ENCODE measurements around the gene EDAR. TPM values are rescaled to one million over a fixed set of nuclear protein-coding genes. Genes with fewer than 3 reads are reported as not detected.

EDAR gene
- total RNA-seq, 4 donors from 2014 or later, result not detected

DNA sequence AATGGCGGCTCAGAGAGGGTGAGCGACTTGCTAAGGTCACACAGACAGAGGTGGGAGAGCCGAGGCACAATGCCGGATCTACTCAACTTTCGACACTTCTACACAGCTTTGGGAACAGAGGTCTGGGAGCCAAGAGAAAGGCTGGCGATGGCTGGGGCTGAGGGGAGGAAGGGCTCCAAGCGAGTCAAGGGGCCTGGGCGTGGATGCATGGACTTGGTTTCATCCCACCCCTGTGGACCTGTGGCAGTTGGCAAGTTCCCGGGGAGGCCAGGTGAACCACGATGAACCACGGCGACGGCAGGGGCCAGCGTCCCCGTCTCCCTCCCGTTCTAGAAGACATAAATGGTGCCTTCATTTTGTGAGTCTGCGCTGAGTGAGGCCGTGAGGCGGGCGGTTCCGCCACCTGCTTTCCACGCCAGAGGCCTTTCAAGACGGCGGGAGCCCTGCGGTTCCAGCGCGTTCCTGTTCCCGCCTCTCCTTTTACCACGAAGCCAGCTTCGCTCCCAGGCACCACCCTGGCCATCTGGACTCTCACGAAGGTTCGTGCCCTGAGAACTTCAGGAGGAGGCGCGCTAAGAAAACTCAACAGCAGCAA lies 46.7 kb downstream of the EDAR start:
- H3K4me3 ChIP-seq, result no peak overlapping the region
- no peaks in the 10 kb centered on the region for H3K9me3 ChIP-seq
- DNase-seq, result no peak
- no peak overlapping the region for H3K27ac ChIP-seq
- no peak for TF ChIP-seq POLR2A (IDR thresholded peaks at IDR 0.05)
- in situ Hi-C loops (cut with MboI; ENCODE audit: low sequenced_read_pairs in 4 of 4), result no loop called here
- no peaks in the 10 kb centered on the region for H3K36me3 ChIP-seq
- intact Hi-C loops (cut with DNase I; ENCODE audit: low total_unique reads), result no loop called here
- ATAC-seq, result no peak
- H3K4me1 ChIP-seq, result no peaks in the 10 kb centered on the region
- H3K27me3 ChIP-seq, result no peaks in the 10 kb centered on the region

DNA sequence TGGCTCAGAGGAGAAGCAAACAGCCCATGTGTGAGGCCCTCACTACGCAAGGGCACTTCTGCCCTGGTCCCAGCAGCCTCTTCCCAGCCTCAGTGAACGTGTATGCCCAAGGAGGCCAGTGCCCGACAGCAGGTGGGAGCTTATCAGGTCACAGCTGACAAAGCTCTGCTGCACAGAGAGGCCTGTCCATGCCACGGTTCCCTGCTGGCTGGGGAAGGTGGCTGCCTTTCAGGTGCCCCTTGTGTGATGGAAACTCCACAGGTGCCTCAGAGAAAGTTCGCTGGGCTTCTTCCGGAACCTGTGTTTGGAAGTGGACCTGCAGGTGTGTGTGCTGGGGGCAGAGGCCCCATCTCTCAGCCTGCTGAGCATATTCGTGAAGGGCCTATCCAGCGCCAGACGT lies 47.3 kb downstream of the EDAR start:
- DNase-seq (no peak), ATAC-seq (no peak)
- Histone ChIP-seq H3K9me3 (no peaks in the 10 kb centered on the region), H3K4me1 (no peaks in the 10 kb centered on the region), H3K27ac (no peak overlapping the region), H3K4me3 (no peak overlapping the region), H3K27me3 (no peaks in the 10 kb centered on the region), H3K36me3 (no peaks in the 10 kb centered on the region)
- intact Hi-C loops (cut with DNase I; ENCODE audit: low total_unique reads) (no loop called here), in situ Hi-C loops (cut with MboI; ENCODE audit: low sequenced_read_pairs in 4 of 4) (no loop called here)
- TF ChIP-seq, protein P1, sequence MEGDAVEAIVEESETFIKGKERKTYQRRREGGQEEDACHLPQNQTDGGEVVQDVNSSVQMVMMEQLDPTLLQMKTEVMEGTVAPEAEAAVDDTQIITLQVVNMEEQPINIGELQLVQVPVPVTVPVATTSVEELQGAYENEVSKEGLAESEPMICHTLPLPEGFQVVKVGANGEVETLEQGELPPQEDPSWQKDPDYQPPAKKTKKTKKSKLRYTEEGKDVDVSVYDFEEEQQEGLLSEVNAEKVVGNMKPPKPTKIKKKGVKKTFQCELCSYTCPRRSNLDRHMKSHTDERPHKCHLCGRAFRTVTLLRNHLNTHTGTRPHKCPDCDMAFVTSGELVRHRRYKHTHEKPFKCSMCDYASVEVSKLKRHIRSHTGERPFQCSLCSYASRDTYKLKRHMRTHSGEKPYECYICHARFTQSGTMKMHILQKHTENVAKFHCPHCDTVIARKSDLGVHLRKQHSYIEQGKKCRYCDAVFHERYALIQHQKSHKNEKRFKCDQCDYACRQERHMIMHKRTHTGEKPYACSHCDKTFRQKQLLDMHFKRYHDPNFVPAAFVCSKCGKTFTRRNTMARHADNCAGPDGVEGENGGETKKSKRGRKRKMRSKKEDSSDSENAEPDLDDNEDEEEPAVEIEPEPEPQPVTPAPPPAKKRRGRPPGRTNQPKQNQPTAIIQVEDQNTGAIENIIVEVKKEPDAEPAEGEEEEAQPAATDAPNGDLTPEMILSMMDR (IDR thresholded peaks at IDR 0.05 in 4 of 5, conservative IDR thresholded peaks at IDR 0.05 in 1 of 5), result no peak
- TF ChIP-seq POLR2A (IDR thresholded peaks at IDR 0.05), result no peak

DNA sequence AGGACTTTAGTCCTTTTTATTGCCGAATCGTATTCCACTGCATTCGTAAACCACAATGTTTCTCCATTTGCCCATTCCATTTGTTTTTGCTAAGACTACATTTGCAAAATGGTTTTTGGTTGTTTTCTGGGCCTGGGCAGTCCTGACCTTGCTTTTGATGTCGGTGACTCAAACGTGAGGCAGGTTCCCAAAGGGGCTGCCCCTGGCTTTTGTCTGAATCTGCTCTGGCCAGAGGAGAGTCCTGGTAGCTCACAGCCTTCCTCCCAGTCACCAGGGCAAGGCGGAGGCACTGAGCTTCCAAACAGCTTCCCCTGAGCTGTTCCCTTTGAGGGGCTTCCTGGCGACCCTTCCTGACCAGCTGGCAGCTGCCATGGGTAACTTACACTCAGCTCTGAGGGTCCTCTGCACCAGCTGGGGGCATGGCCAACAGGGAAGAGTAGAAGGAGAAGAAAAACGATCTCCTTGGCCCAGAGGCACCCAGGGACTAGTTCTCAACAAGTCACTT lies 47.8 kb downstream of the EDAR start:
- H3K4me3 ChIP-seq, result no peak overlapping the region
- no peaks in the 10 kb centered on the region for H3K27me3 ChIP-seq
- TF ChIP-seq, protein P1 (IDR thresholded peaks at IDR 0.05 in 4 of 5, conservative IDR thresholded peaks at IDR 0.05 in 1 of 5), result no peak
- no peak for TF ChIP-seq POLR2A (IDR thresholded peaks at IDR 0.05)
- H3K36me3 ChIP-seq, result no peaks in the 10 kb centered on the region
- ATAC-seq (no peak), DNase-seq (no peak)
- in situ Hi-C loops (cut with MboI; ENCODE audit: low sequenced_read_pairs in 4 of 4), result no loop called here
- no peak overlapping the region for H3K27ac ChIP-seq
- intact Hi-C loops (cut with DNase I; ENCODE audit: low total_unique reads), result no loop called here
- no peaks in the 10 kb centered on the region for H3K9me3 ChIP-seq
- no peaks in the 10 kb centered on the region for H3K4me1 ChIP-seq

DNA sequence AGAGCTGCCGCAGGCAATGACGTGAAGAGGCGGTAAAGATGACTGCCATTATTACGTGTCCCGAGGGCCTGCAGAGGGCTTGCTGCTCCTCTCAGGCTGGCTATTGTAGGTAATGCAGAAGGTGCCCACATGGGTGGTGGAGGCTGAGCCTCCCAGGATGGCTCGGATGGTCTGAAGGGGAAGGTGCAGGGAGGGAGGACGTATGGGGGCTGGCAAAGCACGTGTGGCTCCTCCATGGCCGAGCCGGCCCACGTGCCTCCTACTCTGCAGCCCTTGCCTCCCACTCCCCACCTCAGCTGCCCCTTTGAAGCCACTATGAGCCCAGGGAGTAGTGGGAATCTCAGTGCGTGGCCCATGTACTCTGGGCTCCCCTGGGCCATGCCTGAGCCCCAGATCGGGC lies 48.9 kb downstream of the EDAR start:
- no peaks in the 10 kb centered on the region for H3K9me3 ChIP-seq
- H3K4me3 ChIP-seq, result no peak overlapping the region
- no peaks in the 10 kb centered on the region for H3K27me3 ChIP-seq
- no peaks in the 10 kb centered on the region for H3K4me1 ChIP-seq
- no peaks in the 10 kb centered on the region for H3K36me3 ChIP-seq
- intact Hi-C loops (cut with DNase I; ENCODE audit: low total_unique reads) (no loop called here), in situ Hi-C loops (cut with MboI; ENCODE audit: low sequenced_read_pairs in 4 of 4) (no loop called here)
- DNase-seq (no peak), ATAC-seq (no peak)
- H3K27ac ChIP-seq, result no peak overlapping the region
- TF ChIP-seq POLR2A (IDR thresholded peaks at IDR 0.05), result no peak
- TF ChIP-seq, protein P1 (IDR thresholded peaks at IDR 0.05 in 4 of 5, conservative IDR thresholded peaks at IDR 0.05 in 1 of 5), result no peak

DNA sequence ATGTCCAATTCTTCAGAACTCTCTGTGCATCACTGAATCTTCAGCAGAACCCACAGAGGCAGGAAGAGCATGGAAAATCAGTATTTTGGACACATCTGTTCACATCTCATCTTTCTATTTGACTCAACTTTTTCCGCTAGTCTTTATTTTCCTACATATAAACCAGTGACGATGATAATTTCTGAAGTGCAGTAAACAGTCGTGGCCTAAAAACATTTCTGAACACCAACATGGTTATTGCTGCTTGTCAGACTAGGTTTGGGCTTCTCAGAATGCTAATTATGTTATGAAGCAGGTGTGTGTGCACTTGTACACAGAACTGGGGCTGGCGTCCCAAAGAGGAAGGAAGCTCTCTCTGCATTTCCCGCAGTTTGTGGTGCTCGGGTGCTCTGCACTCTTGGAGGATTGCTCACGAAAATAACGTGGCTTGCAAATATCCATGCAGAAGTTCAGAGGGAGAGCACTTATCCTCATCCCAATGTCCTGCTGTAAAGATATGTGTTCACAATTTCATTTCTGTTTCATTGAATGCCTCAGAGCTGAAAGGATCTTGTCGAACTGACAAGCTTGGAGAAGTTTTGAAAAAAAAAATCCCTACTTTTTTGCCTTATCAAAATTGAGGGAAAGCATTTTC lies 50.8 kb downstream of the EDAR start:
- no peaks in the 10 kb centered on the region for H3K36me3 ChIP-seq
- H3K27ac ChIP-seq, result no peak overlapping the region
- no peak overlapping the region for H3K4me3 ChIP-seq
- DNase-seq (no peak), ATAC-seq (no peak)
- H3K27me3 ChIP-seq, result no peaks in the 10 kb centered on the region
- H3K9me3 ChIP-seq, result no peaks in the 10 kb centered on the region
- in situ Hi-C loops (cut with MboI; ENCODE audit: low sequenced_read_pairs in 4 of 4), result no loop called here
- H3K4me1 ChIP-seq, result peaks cover 0 to 2% of the 10 kb centered on the region in 2 donors
- TF ChIP-seq, protein P1 (IDR thresholded peaks at IDR 0.05 in 4 of 5, conservative IDR thresholded peaks at IDR 0.05 in 1 of 5), result no peak
- no peak for TF ChIP-seq POLR2A (IDR thresholded peaks at IDR 0.05)
- intact Hi-C loops (cut with DNase I; ENCODE audit: low total_unique reads), result no loop called here

All from gastrocnemius medialis (tissue), 4 donors.